Central memory CD4-positive, alpha-beta T cell (primary cell): ENCODE data around the gene ALG9.
A peak's percentile ranks its signal among the peaks of the same experiment; 100 is the strongest.
"Not testable (repeated sequence)": the region's sequence is repeated elsewhere in the genome, so short reads cannot be mapped to it uniquely, and the experiment has no call there.

Experiments
- DNase-seq: peaks from one replicate; pipeline ENCODE4 v3.0.0; 2022

ALG9 gene

GRCh38 chr11:111793863-111794262 is 77.5 kb downstream of the ALG9 start:
- DNase-seq: no peak

DNA sequence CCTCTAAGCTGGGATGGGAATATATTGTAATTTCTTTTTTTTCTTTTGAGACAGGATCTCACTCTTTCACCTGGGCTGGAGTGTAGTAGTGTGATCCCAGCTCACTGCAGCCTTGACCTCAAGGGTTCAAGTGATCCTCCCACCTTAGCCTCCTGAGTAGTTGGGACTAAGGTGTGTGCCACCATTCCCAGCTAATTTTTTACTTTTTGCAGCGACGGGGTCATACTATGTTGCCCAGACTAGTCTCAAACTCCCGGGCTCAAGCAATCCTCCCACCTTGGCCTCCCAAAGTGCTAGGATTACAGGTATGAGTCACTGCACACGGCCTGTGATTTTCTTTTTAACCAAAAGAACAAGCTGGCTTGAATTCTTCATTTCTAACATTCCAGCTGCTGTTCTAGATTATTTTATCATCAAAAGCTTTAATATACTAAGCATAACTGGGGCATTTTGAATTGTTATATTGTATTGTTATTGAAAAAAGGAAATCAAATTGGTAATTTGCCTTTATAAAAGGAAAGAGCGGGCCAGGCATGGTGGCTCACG is 78.4 kb downstream of the ALG9 start:
- no peak for DNase-seq

GRCh38 chr11:111792314-111792713 is 79.1 kb downstream of the ALG9 start:
- DNase-seq: no peak

DNA sequence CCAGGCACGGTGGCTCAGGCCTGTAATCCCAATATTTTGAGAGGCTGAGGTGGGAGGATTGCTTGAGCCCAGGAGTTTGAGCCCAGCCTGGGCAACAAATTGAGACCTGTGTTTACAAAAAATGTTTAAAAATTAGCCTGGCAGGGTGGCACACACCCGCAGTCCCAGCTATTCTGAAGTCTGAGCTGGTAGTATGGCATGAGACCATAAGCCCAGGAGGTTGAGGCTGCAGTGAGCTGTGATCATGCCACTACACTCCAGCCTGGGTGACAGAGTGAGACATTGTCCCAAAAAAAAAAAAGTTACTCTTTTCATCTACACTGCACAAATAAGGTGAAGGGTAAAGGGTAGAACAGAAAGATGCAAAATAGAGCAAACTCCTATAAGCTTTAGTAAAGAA is 82.9 kb downstream of the ALG9 start:
- DNase-seq: no peak

DNA sequence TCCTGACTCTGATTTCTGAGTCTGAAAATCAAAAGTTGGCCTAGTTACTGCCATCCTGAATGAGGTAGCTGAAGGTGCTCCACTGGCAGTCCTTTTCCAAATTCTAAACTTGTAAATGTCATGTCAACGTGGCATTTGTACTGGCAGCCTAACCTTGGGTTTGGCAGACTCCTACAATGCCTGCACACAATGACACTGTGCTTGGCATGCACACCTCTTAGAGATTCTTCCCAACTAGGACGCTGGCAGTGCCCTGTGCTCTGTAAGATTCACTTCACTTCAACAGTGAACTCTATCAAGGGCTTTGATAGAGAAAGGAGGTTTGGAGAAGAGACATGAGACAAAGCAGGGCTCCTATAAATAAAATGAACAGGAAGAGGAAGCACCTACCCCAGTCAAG is 83.3 kb downstream of the ALG9 start:
- DNase-seq: no peak

DNA sequence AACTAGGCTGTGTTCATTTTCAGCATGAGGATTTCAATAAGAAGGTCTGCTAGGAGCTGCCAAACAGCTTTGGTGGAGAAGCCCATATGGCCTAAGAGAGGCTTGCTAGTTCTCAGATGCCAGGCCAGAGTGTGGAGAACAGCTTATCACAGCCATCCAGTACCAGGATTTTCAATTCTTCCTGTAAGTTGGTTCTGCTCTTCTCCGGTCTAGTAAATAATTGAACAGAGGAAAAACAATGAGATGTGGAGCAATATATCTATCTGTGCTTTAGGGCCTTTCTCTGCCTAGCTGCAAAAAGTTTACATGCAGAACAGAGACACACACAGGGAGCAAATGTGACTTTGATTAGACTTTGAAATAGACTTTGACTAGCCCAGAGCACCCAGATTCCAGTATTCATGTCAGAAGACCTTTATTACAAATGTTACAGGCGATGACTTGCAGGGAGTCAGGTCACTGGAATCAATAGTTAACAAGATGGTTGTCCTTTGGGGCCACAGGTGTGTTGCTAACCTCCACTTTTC is 85.4 kb downstream of the ALG9 start:
- DNase-seq: no peak

DNA sequence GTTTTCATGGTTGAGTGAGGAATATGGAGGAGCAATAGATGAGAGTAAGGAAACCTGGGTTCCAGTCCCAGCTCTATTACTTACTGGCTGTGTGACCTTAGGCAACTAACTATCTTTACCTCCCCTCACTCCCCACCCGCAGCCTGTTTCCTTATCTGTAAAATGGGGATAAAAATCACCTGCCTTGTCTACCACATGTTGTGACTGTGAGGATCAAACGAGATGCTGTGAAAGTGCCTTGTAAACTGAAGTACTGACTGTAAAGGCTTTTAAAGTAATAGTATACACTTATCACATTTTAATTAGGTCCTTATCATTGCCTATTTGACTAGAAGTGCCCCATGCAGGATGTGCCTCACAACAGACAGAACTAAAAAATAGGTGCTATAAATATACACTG is 86.3 kb downstream of the ALG9 start:
- no peak for DNase-seq

DNA sequence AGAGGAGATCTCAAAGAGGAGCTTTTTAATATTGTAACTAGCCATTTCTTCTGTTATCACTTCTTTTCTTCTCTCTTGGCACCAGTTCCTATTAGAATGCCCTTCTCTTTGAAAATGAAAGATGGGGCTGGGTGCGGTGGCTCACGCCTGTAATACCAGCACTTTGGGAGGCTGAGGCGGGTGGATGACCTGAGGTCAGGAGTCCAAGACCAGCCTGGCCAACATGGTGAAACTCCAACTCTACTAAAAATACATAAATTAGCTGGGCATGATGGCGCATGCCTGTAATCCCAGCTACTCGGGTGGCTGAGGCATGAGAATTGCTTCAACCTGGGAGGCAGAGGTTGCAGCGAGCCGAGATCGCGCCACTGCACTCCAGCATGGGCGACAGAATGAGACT is 87.1 kb downstream of the ALG9 start:
- DNase-seq: not testable (repeated sequence)

DNA sequence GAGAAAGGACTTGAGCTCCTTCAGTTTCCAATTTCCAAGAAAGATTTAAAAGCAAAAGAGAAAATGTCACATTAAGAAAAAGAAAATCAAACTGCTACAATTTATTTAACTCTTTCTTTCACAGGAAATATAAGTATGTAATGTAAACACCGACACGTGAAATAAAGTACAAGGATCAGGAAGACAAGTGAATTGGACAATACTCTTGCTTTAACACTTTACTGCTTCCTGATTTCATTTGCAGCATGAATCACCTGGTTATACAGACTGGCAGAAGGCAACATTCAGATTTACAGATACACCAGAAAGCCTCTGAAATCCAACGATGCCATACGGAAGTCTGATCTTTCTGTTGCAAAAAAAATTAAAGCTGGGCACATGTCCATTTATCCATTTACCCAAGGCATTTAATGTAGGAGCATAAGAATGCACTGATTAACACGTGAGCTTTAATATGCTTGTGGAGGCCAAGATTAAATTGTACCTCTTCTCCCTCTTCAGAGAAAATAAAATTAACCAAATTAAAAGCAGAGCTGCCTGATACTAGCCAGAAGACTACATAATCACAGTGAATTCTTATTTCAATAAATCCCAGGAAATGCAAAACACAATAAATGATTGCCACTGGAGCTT is 89.2 kb downstream of the ALG9 start:
- no peak for DNase-seq

DNA sequence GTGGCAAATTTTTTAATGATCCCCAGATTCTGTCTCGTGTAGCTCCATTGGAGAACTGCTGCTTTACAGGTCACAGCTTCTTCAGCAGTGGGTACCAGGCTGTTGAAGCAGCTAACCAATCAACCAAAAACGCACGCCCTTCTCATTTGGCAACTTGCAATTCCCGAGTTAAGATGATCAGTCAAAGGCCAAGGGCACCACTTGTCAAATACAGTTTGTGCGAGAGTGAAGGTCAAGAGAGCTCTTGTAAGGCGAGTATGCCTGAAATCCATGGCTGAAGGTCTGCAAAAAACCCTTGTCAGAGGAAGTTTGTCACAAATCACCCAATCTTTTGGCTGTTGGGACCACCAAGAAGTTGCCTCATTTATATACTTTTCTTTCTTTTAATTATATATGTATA is 92.3 kb downstream of the ALG9 start:
- no peak for DNase-seq

DNA sequence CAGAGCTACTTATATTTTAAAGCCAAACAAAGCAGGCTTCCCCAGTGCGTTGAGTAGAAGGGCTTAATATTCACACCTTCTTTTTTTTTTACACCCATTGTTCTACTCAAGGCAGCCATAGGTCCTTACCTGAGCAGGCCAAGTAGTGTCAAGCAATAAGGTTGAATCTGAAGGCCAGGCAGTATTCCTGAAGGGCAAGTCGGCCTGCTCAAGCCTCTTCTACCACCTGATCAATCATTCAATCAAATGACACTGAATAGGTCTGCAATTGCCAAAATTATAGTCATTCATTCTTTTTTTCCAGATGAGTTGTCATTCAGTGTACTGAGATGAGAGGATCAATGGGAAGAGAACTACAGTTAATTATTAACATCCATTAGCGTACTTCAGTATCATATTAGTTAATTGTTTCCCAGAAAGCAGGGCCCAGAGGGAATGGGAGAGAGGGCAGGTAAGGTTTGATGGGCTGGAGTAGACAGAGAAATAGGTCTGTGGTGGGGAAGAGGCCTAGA is 93.3 kb downstream of the ALG9 start:
- no peak for DNase-seq

DNA sequence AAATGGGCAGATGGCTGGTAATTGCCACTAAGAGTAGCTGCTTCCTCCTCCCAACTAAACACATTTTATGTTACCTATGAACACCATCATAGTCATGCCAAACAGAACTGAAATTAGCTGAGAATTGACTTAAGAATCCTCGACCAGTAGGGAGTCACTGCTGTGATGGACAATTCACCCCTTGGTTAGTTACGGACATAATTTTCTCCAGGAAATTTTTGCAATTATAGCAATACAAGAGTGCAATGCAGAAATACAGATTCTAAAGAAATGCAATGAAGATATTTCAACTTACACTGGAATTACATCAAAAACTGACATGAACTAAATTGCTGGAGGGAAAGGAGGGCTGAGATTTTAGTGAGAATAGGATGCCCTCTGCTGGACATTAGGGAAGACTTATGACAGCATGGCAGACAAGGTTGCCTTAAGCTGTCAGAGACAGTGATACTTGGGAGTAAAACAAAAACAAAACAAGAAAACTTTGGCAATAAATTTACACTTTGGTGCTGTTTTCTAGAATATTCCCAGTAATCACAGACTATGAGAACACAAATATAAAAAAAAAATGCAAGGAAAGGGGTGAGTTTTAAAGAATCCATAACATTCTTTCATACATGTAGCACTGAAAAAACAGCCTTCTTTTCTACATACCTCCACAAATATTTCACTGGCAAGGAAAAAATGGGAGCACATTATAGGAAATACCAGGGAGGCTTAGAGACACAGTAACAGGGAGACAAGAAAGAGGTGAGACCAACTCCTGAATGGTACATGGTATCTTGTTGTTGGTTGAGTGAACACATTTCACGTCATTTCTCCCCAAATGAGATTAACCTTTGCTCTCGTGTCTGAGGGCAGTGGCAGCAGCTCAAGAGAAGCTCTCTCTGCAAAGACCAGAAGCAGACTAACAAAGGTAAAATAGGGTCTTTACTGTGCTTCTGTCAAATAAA is 94.0 kb downstream of the ALG9 start:
- peak; percentile 53 for DNase-seq

DNA sequence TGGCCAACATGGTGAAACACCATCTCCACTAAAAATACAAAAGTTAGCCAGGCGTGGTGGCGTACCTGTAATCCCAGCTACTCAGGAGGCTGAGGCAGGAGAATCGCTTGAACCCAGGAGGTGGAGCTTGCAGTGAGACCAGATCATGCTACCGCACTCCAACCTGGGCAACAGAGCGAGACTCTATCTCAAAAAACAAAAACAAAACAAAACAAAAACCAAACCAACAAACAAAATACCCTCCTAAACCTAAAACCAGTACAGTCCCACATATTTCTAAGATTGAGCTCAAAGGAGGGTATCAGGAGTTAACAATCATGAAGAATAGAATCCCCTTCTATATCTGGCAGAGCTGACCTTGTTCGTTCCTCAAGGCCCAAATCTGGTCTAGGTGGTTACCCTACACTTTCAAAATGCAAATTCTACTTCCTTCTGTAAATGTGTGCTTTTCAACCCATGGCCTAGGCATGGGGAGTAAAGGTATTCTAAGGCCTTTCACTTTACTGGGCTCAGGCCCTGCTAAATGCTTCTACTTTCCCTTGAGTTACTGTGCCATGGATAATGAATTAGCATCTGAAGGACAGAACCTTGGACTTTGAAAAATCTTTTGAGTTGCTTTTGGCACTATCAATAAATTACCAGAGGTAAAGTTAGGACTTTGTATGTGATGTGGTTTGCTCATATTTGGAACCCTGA is 94.8 kb downstream of the ALG9 start:
- DNase-seq: no peak

DNA sequence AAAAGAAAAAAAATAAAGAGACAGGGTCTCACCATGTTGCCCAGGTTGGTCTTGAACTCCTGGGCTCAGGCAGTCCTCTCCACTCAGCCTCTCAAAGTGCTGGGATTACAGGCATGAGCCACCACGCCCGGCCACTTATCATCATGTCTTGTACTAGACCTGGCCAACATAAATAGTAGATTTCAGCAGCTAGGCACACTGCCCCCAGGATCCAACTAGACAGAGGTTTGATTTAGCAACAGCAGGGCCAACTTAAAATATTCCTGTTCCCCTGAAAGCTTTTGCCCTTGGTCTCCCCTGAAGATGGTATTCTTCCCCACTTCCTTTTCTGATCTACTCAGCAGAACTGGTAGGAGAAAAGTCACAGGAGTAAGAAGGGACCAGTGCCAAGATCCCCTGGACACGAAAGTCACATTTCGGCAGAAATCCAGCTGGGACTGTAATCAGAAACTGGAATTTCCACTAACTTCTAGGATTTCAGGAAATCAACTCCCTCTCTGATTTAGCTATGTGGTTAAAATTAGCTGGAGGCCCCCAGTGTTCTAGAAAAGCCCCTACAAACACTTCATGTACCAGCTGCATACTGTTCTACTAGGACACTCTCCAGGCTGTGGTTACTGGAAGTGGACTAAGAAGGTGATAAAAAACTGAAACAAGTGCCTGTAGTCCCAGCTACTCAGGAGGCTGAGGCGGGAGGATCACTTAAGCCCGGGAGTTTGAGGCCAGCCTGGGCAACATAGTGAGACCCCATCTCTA is 96.2 kb downstream of the ALG9 start:
- DNase-seq: no peak

DNA sequence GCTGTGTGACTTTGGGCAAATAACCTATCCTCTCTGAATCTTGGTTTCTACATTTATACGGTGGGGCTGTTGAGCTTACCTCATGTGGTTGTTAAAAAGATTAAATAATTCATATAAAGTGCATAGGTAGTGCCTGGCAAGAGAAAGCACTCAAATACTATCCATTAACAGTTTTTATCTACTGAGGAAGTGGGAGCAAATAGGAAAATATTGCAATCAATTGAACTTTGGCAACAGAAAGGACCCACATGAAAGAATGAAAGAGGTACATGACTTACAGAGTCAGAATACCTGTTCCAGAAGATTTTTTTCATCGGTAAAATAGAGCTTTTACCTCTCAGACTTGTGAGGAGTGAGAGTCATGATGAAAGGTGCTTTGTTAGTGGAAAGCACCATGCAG is 98.8 kb downstream of the ALG9 start:
- DNase-seq: no peak

DNA sequence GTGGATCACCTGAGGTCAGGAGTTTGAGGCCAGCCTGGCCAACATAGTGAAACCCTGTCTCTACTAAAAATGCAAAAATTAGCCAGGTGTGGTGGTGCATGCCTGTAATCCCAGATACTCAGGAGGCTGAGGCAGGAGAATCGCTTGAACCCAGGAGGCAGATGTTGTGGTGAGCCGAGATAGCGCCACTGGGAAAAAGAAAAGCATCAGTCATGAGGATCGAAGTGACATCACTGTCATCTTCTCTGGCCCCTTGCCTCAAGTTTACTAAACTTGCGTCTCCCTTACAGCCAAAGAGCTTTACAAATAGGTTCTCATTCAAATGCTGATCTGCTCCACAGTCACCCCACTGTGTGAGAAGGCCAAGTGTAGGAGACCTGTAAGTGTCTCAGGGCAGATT is 100.2 kb downstream of the ALG9 start:
- DNase-seq: not testable (repeated sequence)

DNA sequence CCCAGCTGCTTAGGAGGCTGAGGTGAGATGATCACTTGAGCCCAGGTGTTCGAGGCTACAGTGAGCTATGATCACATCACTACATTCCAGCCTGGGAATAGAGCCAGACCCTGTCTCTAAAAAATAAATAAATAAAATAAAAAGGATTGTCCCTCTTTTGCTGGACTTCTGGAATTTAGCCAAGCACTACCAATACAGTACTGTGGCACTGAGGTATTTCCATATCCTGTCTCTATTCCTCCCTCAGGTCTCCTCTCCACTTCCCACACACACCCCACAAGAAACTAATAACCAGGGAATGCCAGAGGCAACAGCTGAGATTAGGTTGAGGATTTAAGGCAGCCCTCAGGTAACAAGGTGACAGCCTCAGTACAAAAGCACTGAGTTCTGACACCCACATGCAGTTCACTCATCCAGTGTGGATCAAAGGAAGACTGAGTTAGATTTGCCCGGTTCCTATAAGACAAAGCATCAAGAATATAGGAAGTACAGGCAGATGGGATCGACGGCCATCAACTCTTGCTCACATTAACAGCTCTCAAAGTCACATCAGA is 100.7 kb downstream of the ALG9 start:
- DNase-seq: no peak

DNA sequence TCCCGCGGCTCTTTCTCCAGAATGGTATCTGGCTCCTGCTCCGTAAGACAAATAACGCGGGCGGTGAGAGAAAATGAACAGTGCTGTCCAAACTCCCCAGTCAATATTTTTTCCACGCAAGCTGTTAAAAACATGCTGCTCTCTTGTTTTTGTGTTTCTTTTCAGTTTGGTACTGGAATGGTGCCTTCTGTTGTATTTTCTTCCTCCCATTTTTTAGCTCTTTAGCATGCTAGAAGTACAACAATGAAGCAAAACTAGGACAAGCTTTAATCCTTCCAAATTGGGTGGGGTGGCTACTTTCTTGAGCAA is 104.6 kb downstream of the ALG9 start:
- DNase-seq: no peak

- peak; percentile 70 for DNase-seq
These were observed 105.2 kb downstream of the ALG9 start, which contains the start of gene PPP2R1B for GRCh38 chr11:111765984-111766833. PPP2R1B (minus strand) TSS chr11:111766389; CDS start chr11:111766361, 28 bp downstream.

DNA sequence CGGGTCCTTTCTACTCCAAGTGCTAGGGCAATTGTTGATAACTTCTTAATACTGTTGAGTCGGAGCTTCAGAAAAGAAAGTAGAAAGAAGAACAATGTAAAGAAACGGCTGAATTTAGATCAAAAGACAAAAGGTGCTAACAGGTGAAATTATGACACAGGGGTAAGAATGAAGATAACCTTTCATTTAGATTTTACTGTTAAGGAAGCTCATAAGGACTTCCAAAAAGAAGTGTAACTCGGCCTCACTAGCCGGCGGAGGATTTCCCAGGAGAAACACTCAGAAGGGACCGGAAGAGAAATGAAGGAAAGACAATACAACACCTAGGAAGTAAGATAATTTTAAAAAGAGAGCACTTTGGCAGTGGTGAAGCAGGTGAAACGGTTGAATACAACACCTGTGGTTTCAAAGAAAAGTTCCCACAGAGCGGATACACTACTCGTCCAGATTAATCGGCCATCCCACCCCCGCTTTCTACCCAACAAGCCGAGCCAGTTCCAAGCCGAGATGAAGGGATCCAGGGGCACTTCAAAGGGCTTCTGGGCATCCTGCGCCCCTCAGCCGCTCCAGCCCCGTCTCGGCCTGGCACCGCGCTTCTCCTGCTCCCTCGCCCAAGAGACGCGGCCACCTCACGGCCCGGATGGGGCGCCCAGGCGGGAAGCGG is 105.9 kb downstream of the ALG9 start:
- no peak for DNase-seq
